ENCODE measurements around the gene SDR39U1.

The SDR39U1 gene

DNA sequence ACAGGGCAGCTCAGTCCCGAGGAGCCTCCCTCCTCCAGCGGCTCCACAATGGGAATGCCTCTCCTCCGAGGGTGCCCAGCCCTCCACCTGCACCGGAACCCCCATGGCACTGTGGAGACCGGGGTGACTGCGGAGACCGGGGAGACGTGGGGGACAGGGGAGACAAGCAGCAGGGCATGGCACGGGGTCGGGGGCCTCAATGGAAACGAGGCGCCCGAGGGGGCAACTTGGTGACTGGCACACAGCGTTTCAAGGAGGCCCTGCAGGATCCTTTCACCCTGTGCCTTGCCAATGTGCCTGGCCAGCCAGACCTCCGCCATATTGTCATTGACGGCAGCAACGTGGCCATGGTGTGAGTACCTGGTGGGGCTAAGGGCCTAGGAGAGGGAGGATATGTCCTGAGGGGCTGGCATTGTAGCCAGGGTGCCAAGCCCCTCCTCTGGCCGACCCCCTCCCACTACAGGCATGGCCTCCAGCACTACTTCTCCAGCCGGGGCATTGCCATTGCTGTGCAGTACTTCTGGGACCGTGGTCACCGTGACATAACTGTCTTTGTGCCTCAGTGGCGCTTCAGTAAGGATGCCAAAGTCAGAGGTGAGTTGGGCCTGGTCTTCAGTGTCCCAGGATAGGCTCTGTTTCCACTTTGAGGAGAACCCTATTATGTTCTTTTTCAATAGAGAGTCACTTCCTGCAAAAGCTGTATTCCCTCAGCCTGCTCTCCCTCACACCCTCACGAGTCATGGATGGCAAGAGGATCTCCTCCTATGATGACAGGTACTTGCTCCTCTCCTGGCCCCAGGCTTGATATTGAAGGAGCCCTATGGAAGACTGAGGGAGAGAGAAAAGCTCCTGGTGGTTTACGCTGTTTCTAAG, 10.1 kb downstream of the SDR39U1 start:
- H3K4me2 ChIP-seq (ENCODE audit: low read length) = no peak overlapping the region
- H3K9ac ChIP-seq (ENCODE audit: low read length) = no peak overlapping the region
- no peaks in the 10 kb centered on the region for H3K27me3 ChIP-seq (ENCODE audit: low read depth, low read length)
- H3K4me3 ChIP-seq (ENCODE audit: low read length) = no peak overlapping the region
- 0 out of 2 replicates have a peak, but pooled peaks cover 5% of the 10 kb centered on the region for H4K20me1 ChIP-seq (ENCODE audit: insufficient read depth, low read length)
- H2AFZ ChIP-seq (ENCODE audit: low read depth, low read length) = no peak overlapping the region
- H3K4me1 ChIP-seq (ENCODE audit: low read length) = peaks cover 15% of the 10 kb centered on the region
- peaks cover 42% of the 10 kb centered on the region for H3K36me3 ChIP-seq (replicated peaks; ENCODE audit: low read depth, low read length)
- peaks cover 18% of the 10 kb centered on the region for H3K79me2 ChIP-seq (ENCODE audit: low read length)
- no peak overlapping the region for H3K27ac ChIP-seq (ENCODE audit: low read length)
- TF ChIP-seq EZH2phosphoT487 (IDR thresholded peaks at IDR 0.05; ENCODE audit: low read depth) = no peak
- TF ChIP-seq, protein P1, sequence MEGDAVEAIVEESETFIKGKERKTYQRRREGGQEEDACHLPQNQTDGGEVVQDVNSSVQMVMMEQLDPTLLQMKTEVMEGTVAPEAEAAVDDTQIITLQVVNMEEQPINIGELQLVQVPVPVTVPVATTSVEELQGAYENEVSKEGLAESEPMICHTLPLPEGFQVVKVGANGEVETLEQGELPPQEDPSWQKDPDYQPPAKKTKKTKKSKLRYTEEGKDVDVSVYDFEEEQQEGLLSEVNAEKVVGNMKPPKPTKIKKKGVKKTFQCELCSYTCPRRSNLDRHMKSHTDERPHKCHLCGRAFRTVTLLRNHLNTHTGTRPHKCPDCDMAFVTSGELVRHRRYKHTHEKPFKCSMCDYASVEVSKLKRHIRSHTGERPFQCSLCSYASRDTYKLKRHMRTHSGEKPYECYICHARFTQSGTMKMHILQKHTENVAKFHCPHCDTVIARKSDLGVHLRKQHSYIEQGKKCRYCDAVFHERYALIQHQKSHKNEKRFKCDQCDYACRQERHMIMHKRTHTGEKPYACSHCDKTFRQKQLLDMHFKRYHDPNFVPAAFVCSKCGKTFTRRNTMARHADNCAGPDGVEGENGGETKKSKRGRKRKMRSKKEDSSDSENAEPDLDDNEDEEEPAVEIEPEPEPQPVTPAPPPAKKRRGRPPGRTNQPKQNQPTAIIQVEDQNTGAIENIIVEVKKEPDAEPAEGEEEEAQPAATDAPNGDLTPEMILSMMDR (IDR thresholded peaks at IDR 0.05; ENCODE audit: low read depth, low read length) = no peak
- H3K9me3 ChIP-seq (ENCODE audit: insufficient read depth, low read length) = no peaks in the 10 kb centered on the region

DNA sequence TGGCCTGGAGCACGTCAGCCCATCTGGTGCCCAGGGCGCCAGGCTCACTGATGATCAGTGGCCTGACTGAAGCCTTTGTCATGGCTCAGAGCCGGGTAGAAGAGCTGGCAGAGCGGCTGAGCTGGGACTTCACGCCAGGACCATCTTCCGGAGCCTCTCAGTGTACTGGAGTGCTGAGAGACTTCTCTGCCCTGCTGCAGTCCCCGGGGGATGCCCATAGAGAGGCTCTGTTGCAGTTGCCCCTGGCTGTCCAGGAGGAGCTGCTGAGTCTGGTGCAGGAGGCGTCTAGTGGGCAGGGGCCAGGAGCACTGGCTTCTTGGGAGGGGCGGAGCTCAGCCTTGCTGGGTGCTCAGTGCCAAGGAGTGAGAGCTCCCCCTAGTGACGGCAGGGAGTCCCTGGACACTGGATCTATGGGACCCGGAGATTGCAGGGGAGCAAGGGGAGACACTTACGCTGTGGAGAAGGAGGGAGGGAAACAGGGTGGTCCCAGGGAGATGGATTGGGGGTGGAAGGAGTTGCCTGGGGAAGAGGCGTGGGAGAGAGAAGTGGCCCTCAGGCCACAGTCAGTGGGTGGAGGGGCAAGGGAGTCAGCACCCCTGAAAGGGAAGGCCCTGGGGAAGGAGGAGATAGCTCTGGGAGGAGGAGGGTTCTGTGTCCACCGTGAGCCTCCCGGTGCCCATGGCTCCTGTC, 10.9 kb downstream of the SDR39U1 start:
- Histone ChIP-seq H3K27ac (ENCODE audit: low read length) (peak overlapping the region; percentile 88), H3K79me2 (ENCODE audit: low read length) (peaks cover 18% of the 10 kb centered on the region), H3K9ac (ENCODE audit: low read length) (peak overlapping the region; percentile 99), H3K4me2 (ENCODE audit: low read length) (peak overlapping the region; percentile 95), H3K4me1 (ENCODE audit: low read length) (peaks cover 15% of the 10 kb centered on the region), H2AFZ (ENCODE audit: low read depth, low read length) (no peak overlapping the region), H3K9me3 (ENCODE audit: insufficient read depth, low read length) (no peaks in the 10 kb centered on the region), H4K20me1 (ENCODE audit: insufficient read depth, low read length) (0 out of 2 replicates have a peak, but pooled peaks cover 5% of the 10 kb centered on the region), H3K4me3 (ENCODE audit: low read length) (peak overlapping the region; percentile 98), H3K27me3 (ENCODE audit: low read depth, low read length) (no peaks in the 10 kb centered on the region), H3K36me3 (replicated peaks; ENCODE audit: low read depth, low read length) (peaks cover 36% of the 10 kb centered on the region)
- TF ChIP-seq, protein P1 (IDR thresholded peaks at IDR 0.05; ENCODE audit: low read depth, low read length) = peak; percentile 95
- no peak for TF ChIP-seq EZH2phosphoT487 (IDR thresholded peaks at IDR 0.05; ENCODE audit: low read depth)

DNA sequence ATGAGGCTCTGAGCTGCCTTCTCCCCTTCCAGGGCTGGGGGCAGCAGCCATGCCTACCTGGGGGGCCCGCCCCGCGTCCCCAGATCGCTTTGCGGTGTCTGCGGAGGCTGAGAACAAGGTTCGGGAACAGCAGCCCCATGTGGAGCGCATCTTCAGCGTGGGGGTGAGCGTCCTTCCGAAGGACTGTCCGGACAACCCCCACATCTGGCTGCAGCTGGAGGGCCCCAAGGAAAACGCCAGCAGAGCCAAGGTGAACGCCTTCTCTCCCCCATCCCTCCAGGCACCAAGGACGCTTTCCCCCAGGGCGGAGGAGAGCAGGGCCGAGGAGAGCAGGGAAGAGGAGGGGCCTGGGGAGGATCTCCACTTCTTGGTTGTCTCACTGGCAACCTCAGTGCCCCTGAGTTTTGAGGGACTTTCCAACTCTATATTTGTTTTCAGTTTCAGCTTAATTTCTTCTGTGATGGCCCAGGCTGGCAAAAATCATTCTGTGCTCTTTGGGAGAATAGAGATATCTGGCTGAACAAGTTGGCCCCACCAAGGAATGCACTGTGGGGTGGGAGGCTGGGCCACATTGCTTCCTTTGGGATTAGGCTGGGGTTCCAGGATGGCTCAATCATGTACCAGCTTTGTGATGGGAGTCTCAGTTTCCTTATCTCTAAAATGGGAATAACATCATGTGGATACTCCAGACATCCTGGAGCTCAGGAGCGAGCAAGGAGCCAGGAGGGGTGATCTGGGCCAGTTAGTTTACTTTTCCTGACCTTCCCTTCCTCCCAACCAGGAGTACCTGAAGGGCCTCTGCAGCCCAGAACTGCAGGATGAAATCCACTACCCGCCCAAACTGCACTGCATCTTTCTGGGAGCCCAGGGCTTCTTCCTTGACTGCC, 11.7 kb downstream of the SDR39U1 start:
- H3K4me1 ChIP-seq (ENCODE audit: low read length) = peaks cover 15% of the 10 kb centered on the region
- peak overlapping the region; percentile 98 for H3K4me3 ChIP-seq (ENCODE audit: low read length)
- no peak for TF ChIP-seq EZH2phosphoT487 (IDR thresholded peaks at IDR 0.05; ENCODE audit: low read depth)
- TF ChIP-seq, protein P1 (IDR thresholded peaks at IDR 0.05; ENCODE audit: low read depth, low read length) = no peak
- no peak overlapping the region for H2AFZ ChIP-seq (ENCODE audit: low read depth, low read length)
- no peaks in the 10 kb centered on the region for H3K27me3 ChIP-seq (ENCODE audit: low read depth, low read length)
- peak overlapping the region; percentile 95 for H3K4me2 ChIP-seq (ENCODE audit: low read length)
- peaks cover 29% of the 10 kb centered on the region for H3K36me3 ChIP-seq (replicated peaks; ENCODE audit: low read depth, low read length)
- peaks cover 18% of the 10 kb centered on the region for H3K79me2 ChIP-seq (ENCODE audit: low read length)
- no peaks in the 10 kb centered on the region for H3K9me3 ChIP-seq (ENCODE audit: insufficient read depth, low read length)
- peak overlapping the region; percentile 88 for H3K27ac ChIP-seq (ENCODE audit: low read length)
- H3K9ac ChIP-seq (ENCODE audit: low read length) = peak overlapping the region; percentile 99
- 0 out of 2 replicates have a peak, but pooled peaks cover 5% of the 10 kb centered on the region for H4K20me1 ChIP-seq (ENCODE audit: insufficient read depth, low read length)
